DOHH2 (cell line): ENCODE measurements around the gene DYRK1B.

Experiments used
- H3F3A ChIP-seq: fragments of 200-600 bp; sonication (generic), shearing (Covaris generic); 2 replicates; pipeline ENCODE4 v1.6.0; 2016; ENCODE audit warnings: antibody characterized with exemption, mild to moderate bottlenecking; ENCODE audit not compliant: control insufficient read depth, insufficient read depth
- H3K27ac ChIP-seq: fragments of 200-600 bp; sonication (generic); 2 replicates; pipeline ENCODE4 v1.5.1; 2014; ENCODE audit warnings: low read depth, mild to moderate bottlenecking, low read length, moderate library complexity
- H3K27me3 ChIP-seq: fragments of 200-600 bp; sonication (generic); 2 replicates; pipeline ENCODE4 v1.6.1; 2014; ENCODE audit warnings: mild to moderate bottlenecking, low read length, mixed read lengths; ENCODE audit not compliant: control insufficient read depth
- H3K36me3 ChIP-seq: fragments of 200-600 bp; sonication (generic); 2 replicates; pipeline ENCODE4 v1.6.1; 2014; ENCODE audit warnings: mild to moderate bottlenecking, low read length, moderate library complexity, mixed read lengths; ENCODE audit not compliant: control insufficient read depth
- H3K4me1 ChIP-seq: fragments of 200-600 bp; sonication (generic); 2 replicates; pipeline ENCODE4 v1.6.1; 2014; ENCODE audit warnings: mild to moderate bottlenecking, low read length, mixed read lengths; ENCODE audit not compliant: control insufficient read depth
- H3K4me2 ChIP-seq: fragments of 200-600 bp; sonication (generic); 2 replicates; pipeline ENCODE4 v1.6.0; 2014; ENCODE audit warnings: mild to moderate bottlenecking, low read length, moderate library complexity
- H3K4me3 ChIP-seq: fragments of 200-600 bp; sonication (generic); 2 replicates; pipeline ENCODE4 v1.5.1; 2014; ENCODE audit warnings: mild to moderate bottlenecking, low read length, mixed read lengths
- H3K79me2 ChIP-seq: fragments of 200-600 bp; sonication (generic); 2 replicates; pipeline ENCODE4 v1.6.1; 2014; ENCODE audit warnings: mild to moderate bottlenecking, low read length, mixed read lengths; ENCODE audit not compliant: control insufficient read depth
- H3K9me2 ChIP-seq: fragments of 200-600 bp; sonication (generic); replicated peaks from 2 replicates; pipeline ENCODE4 v1.6.1; 2014; ENCODE audit warnings: mild to moderate bottlenecking, low read length, mixed read lengths; ENCODE audit not compliant: control insufficient read depth
- H3K9me3 ChIP-seq: fragments of 200-600 bp; sonication (generic); 2 replicates; pipeline ENCODE4 v1.6.1; 2014; ENCODE audit warnings: antibody characterized with exemption, low read length, mixed read lengths; ENCODE audit not compliant: control insufficient read depth, insufficient read depth
- H4K20me1 ChIP-seq: fragments of 200-600 bp; sonication (generic); 2 replicates; pipeline ENCODE4 v1.6.0; 2014; ENCODE audit warnings: low read depth, mild to moderate bottlenecking, antibody characterized with exemption, low read length, moderate library complexity; ENCODE audit not compliant: control insufficient read depth, insufficient read depth
- CTCF ChIP-seq: fragments of 200-600 bp; sonication (generic); IDR thresholded peaks from one replicate; pipeline ENCODE4 v1.5.1; 2014; ENCODE audit warnings: antibody characterized with exemption, mild to moderate bottlenecking, low read depth, low read length; ENCODE audit not compliant: poor library complexity, severe bottlenecking
- EZH2phosphoT487 ChIP-seq: fragments of 200-600 bp; sonication (generic); IDR thresholded peaks from 2 replicates; pipeline ENCODE4 v1.6.1; 2017; ENCODE audit warnings: borderline replicate concordance, mild to moderate bottlenecking, antibody characterized with exemption, low read length, moderate library complexity, mixed read lengths

The DYRK1B gene

GRCh38 chr19:39848392-39848791, 14.4 kb upstream of the DYRK1B start:
- Histone ChIP-seq H3K9me3 (no peaks in the 10 kb centered on the region), H3K27me3 (no peaks in the 10 kb centered on the region), H3K9me2 (no peaks in the 10 kb centered on the region), H3K36me3 (peaks cover 26% of the 10 kb centered on the region), H4K20me1 (peaks cover 14% of the 10 kb centered on the region), H3F3A (no peaks in the 10 kb centered on the region), H3K4me3 (no peak overlapping the region), H3K4me2 (no peak overlapping the region), H3K27ac (no peak overlapping the region), H3K4me1 (peaks cover 28% of the 10 kb centered on the region), H3K79me2 (peaks cover 28% of the 10 kb centered on the region)
- TF ChIP-seq EZH2phosphoT487 (no peak), CTCF (no peak)

GRCh38 chr19:39847525-39847924, 13.6 kb upstream of the DYRK1B start:
- peaks cover 36% of the 10 kb centered on the region for H3K4me1 ChIP-seq

GRCh38 chr19:39846678-39847486, 12.9 kb upstream of the DYRK1B start:
- H3K9me3 ChIP-seq, result no peaks in the 10 kb centered on the region
- H3F3A ChIP-seq, result no peaks in the 10 kb centered on the region
- peaks cover 43% of the 10 kb centered on the region for H3K79me2 ChIP-seq
- peaks cover 38% of the 10 kb centered on the region for H3K4me1 ChIP-seq
- H3K27me3 ChIP-seq, result no peaks in the 10 kb centered on the region
- peak overlapping the region; percentile 94 for H3K4me3 ChIP-seq
- peak overlapping the region; percentile 95 for H3K4me2 ChIP-seq
- peaks cover 37% of the 10 kb centered on the region for H3K36me3 ChIP-seq
- H3K9me2 ChIP-seq, result no peaks in the 10 kb centered on the region
- H4K20me1 ChIP-seq, result peaks cover 26% of the 10 kb centered on the region
- TF ChIP-seq EZH2phosphoT487, result no peak
- TF ChIP-seq CTCF, result no peak
- peak overlapping the region; percentile 59 for H3K27ac ChIP-seq

More at GRCh38 chr19:39847525-39847924, 13.6 kb upstream of the DYRK1B start:
- Histone ChIP-seq H3F3A (no peaks in the 10 kb centered on the region), H3K9me2 (no peaks in the 10 kb centered on the region), H3K79me2 (peaks cover 37% of the 10 kb centered on the region), H3K9me3 (no peaks in the 10 kb centered on the region), H3K4me3 (no peak overlapping the region), H4K20me1 (peaks cover 23% of the 10 kb centered on the region), H3K27me3 (no peaks in the 10 kb centered on the region), H3K4me2 (no peak overlapping the region), H3K27ac (no peak overlapping the region), H3K36me3 (peaks cover 35% of the 10 kb centered on the region)
- no peak for TF ChIP-seq EZH2phosphoT487
- TF ChIP-seq CTCF, result no peak
